GM12891 (cell line): ENCODE data around the gene HOXA6.

Source experiments
- POLR2A ChIP-seq: IDR thresholded peaks from 2 replicates; pipeline ENCODE4 v1.6.1; 2011; ENCODE audit warnings: low read depth, low read length, control low read depth
- POLR2AphosphoS5 ChIP-seq: IDR thresholded peaks from 2 replicates; pipeline ENCODE4 v1.6.1; 2011; ENCODE audit warnings: low read depth, low read length, control low read depth

- TF ChIP-seq POLR2A (no peak), POLR2AphosphoS5 (no peak)
Measured at GRCh38 chr7:27124902-27125689, 22.5 kb downstream of the HOXA6 start.
